NCI-H2196 (cell line): Measurements from ENCODE around the gene POLR2B.
"Not testable (repeated sequence)": the region's sequence is repeated elsewhere in the genome, so short reads cannot be mapped to it uniquely, and the experiment has no call there.

ENCODE experiments used
- DNase-seq: peaks from one replicate; lab custom pipeline; 2025; ENCODE audit not compliant: unreplicated experiment; lab: John Stamatoyannopoulos, UW

POLR2B gene

GRCh38 chr4:57051095-57051494 is 72.4 kb downstream of the POLR2B start:
- no peak for DNase-seq

GRCh38 chr4:57051524-57051923 is 72.8 kb downstream of the POLR2B start:
- DNase-seq: no peak

- DNase-seq: no peak
These were observed 74.8 kb downstream of the POLR2B start for GRCh38 chr4:57053508-57053907.

- no peak for DNase-seq
These were observed 77.2 kb downstream of the POLR2B start for GRCh38 chr4:57055886-57056285.

GRCh38 chr4:57059890-57060716 is 81.4 kb downstream of the POLR2B start:
- no peak for DNase-seq

GRCh38 chr4:57060717-57061067 is 82.0 kb downstream of the POLR2B start:
- DNase-seq: not testable (repeated sequence)

GRCh38 chr4:57061395-57061794 is 82.7 kb downstream of the POLR2B start:
- no peak for DNase-seq

GRCh38 chr4:57063518-57063917 is 84.8 kb downstream of the POLR2B start:
- no peak for DNase-seq

GRCh38 chr4:57064120-57064519 is 85.4 kb downstream of the POLR2B start:
- DNase-seq: no peak

- no peak for DNase-seq
These were observed 86.4 kb downstream of the POLR2B start for GRCh38 chr4:57064811-57065711.

GRCh38 chr4:57065730-57066482 is 87.2 kb downstream of the POLR2B start:
- no peak for DNase-seq

- no peak for DNase-seq
These were observed 89.7 kb downstream of the POLR2B start for GRCh38 chr4:57068237-57068981.

GRCh38 chr4:57070461-57070860 is 91.8 kb downstream of the POLR2B start:
- DNase-seq: no peak

GRCh38 chr4:57071326-57071725 is 92.6 kb downstream of the POLR2B start:
- DNase-seq: no peak

GRCh38 chr4:57073559-57073958 is 94.9 kb downstream of the POLR2B start:
- no peak for DNase-seq

- DNase-seq: no peak
These were observed 96.0 kb downstream of the POLR2B start for GRCh38 chr4:57074744-57075143.

GRCh38 chr4:57075367-57075766 is 96.7 kb downstream of the POLR2B start:
- no peak for DNase-seq

GRCh38 chr4:57076646-57077045 is 98.0 kb downstream of the POLR2B start:
- DNase-seq: no peak

GRCh38 chr4:57077550-57078343 is 99.1 kb downstream of the POLR2B start:
- DNase-seq: no peak
